HUES48 (cell line): Measurements from ENCODE around the gene PIK3CA.

Source experiments
- H3K27ac ChIP-seq: one replicate; pipeline ENCODE4 v1.7.0; 2013; ENCODE audit warnings: low read depth, low read length, inconsistent platforms
- H3K27me3 ChIP-seq: 2 replicates; pipeline ENCODE4 v1.6.1; 2013; ENCODE audit warnings: mild to moderate bottlenecking, low read length; ENCODE audit not compliant: control insufficient read depth, insufficient read depth
- H3K36me3 ChIP-seq: 2 replicates; pipeline ENCODE4 v1.6.1; 2013; ENCODE audit warnings: low read length; ENCODE audit not compliant: control insufficient read depth, insufficient read depth
- H3K4me1 ChIP-seq: 2 replicates; pipeline ENCODE4 v1.6.1; 2013; ENCODE audit warnings: mild to moderate bottlenecking, low read length; ENCODE audit not compliant: control insufficient read depth, insufficient read depth
- H3K4me3 ChIP-seq: 2 replicates; pipeline ENCODE4 v1.5.1; 2013; ENCODE audit warnings: mild to moderate bottlenecking, low read depth, low read length
- H3K9ac ChIP-seq: 2 replicates; pipeline ENCODE4 v1.6.1; 2013; ENCODE audit warnings: mild to moderate bottlenecking, low read depth, low read length, moderate library complexity
- H3K9me3 ChIP-seq: 2 replicates; pipeline ENCODE4 v1.6.1; 2013; ENCODE audit warnings: low read length; ENCODE audit not compliant: control insufficient read depth, insufficient read depth

The PIK3CA gene

DNA sequence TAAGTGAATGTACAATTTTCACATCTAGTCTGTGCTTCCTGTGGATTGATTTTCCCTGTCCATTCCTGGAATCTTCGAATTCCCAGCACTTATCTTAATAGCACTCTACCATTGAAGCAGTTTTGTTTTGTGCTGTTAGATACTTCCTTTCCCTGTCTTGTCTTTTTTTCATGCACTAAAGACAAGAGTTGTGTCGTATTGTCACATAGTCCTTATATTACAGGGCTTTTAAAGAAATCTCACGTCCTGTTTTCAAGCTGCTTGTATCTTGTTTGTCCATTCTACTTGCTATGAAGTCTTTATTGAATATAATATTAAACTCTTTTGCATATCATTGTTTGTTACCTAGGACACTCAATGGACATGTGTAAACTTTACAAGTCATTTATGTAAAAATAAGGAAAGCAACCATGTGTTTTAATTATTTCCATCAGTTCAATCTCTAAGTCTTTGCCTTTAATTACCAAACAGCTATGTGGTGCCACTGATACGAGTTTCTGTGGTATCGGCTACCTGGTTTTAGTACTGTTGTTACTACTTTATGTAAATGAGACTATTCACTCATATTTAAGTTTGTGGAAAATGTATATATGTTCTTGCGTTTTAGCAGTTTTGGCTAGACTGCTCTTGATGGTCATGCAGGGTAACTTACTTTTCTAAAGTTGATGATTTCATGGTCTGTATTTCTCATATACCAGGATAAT lies 10.3 kb downstream of the PIK3CA start:
- Histone ChIP-seq H3K4me3 (no peak overlapping the region), H3K9me3 (no peaks in the 10 kb centered on the region), H3K4me1 (no peaks in the 10 kb centered on the region; the same call in 1 of the 2 replicates), H3K9ac (no peak overlapping the region), H3K27me3 (no peaks in the 10 kb centered on the region), H3K27ac (no peak overlapping the region), H3K36me3 (no peaks in the 10 kb centered on the region)

DNA sequence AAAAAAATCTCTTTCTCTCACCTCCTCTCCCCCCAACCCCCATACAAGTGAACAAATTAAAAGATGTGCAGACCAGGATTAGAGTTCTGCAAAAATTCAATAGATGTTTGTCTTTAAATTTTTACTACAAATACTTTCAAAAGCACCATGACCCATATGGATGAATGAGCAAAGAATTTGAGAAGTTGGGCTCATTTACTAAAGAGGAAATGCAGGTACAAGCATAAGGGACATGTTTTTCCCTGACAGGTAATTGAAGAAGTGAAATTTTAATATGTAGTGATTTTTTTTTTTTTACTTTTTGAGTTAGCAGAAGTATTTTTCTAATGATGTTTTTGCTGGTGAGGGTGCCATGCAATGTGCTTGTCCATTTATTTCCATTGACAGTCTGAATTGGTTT lies 15.3 kb downstream of the PIK3CA start:
- H3K4me1 ChIP-seq: no peaks in the 10 kb centered on the region; the same call in 1 of the 2 replicates
- no peaks in the 10 kb centered on the region for H3K36me3 ChIP-seq
- H3K27ac ChIP-seq: no peak overlapping the region
- no peaks in the 10 kb centered on the region for H3K9me3 ChIP-seq
- H3K9ac ChIP-seq: no peak overlapping the region
- H3K27me3 ChIP-seq: no peaks in the 10 kb centered on the region
- no peak overlapping the region for H3K4me3 ChIP-seq

DNA sequence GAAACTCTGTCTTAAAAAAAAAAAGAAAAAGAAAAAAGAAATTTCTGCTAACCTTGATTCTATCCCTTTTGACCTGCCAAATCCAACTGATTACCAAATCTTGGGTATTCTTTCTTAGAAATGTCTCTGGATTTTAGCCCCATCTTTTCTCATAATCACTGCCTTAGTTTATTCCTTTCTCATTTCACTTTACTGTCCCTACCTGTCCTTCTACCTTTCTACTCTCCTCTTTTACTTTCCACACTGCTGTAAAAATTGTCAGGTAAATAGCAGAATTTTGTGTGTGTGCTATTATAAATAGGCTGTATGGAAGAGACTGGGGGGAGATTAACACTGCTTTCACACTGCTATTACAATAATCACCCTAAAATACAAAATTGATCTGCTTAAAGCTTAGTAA lies 16.7 kb downstream of the PIK3CA start:
- no peaks in the 10 kb centered on the region for H3K9me3 ChIP-seq
- H3K4me1 ChIP-seq: peaks cover under 1% of the 10 kb centered on the region; the same call in 1 of the 2 replicates
- H3K36me3 ChIP-seq: no peaks in the 10 kb centered on the region
- H3K9ac ChIP-seq: no peak overlapping the region
- H3K4me3 ChIP-seq: no peak overlapping the region
- H3K27ac ChIP-seq: no peak overlapping the region
- H3K27me3 ChIP-seq: no peaks in the 10 kb centered on the region

DNA sequence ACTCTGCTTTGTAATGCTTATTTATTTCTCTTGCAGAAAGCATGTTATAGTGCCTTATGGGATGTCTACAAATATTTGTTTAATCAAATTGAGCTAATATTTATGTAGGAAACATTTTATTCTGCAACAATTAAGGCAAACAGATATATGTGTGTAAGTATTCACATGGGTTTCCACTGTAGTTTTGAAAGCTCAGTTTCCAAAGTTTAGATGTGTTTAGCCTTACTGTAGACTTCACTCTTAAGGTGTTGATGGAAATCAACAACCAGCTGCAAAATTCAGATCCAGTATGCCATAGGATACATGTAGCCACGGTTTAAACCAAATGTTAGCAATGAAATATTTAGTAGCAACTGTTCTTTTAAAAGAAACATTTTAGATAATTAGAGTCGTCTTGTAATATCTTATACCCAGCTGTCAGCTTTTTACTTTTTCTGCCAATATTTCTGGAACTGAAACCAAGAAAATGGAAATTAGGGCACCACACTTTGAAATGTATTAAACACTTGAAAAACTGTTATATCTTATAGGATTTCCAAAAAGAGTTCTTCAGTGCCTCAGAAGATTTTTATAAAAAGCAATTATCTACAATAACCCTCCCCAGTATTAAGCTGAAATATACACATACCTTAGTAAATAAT lies 18.5 kb downstream of the PIK3CA start:
- Histone ChIP-seq H3K36me3 (no peaks in the 10 kb centered on the region), H3K4me1 (peaks cover 4% of the 10 kb centered on the region; the same call in 1 of the 2 replicates), H3K9ac (no peak overlapping the region), H3K9me3 (0 out of 2 replicates have a peak, but pooled peaks cover under 1% of the 10 kb centered on the region), H3K27me3 (no peaks in the 10 kb centered on the region), H3K4me3 (no peak overlapping the region), H3K27ac (no peak overlapping the region)

DNA sequence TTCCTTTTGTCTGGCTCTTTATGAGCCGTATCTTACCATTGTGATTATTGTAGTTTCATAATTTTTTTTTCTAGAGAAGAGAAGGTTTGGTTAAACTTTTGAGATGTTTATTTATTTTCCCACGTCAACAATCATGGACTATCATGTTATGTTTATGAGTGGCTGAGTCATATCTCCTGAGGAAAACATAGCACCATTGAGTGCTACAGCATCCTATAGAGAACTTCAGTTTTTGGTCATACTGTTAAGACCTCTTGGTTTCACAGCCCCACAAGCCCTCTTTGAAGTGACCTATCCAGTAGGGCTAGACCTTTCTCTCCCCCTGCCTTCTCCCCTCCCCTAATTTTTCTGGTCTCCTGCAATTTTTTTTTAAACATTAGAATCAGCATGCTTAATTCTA lies 20.8 kb downstream of the PIK3CA start:
- 0 out of 2 replicates have a peak, but pooled peaks cover 2% of the 10 kb centered on the region for H3K9me3 ChIP-seq
- H3K4me3 ChIP-seq: no peak overlapping the region
- H3K27ac ChIP-seq: no peak overlapping the region
- H3K9ac ChIP-seq: no peak overlapping the region
- peaks cover 4% of the 10 kb centered on the region; the same call in 1 of the 2 replicates for H3K4me1 ChIP-seq
- H3K36me3 ChIP-seq: no peaks in the 10 kb centered on the region
- H3K27me3 ChIP-seq: no peaks in the 10 kb centered on the region

DNA sequence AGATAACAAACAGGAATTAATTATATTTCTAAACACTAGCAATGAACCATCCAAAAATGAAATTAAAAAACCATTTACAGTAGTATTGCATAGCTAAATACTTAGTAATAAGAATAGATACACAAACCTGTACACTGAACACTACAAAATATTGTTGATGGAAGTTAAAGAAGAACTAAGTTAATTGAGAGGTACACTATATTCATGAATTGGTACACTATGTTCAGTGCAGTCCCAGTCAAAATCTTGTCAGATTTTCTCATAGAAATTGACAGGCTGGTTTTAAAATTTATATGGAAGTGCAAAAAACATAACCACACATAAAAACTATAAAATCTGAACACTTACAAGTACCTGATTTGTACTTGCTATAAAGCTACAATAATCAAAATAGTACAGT lies 24.4 kb downstream of the PIK3CA start:
- Histone ChIP-seq H3K36me3 (no peaks in the 10 kb centered on the region), H3K9me3 (0 out of 2 replicates have a peak, but pooled peaks cover 2% of the 10 kb centered on the region), H3K4me1 (peaks cover 27% of the 10 kb centered on the region), H3K27ac (no peak overlapping the region), H3K9ac (no peak overlapping the region), H3K27me3 (no peaks in the 10 kb centered on the region), H3K4me3 (no peak overlapping the region)

DNA sequence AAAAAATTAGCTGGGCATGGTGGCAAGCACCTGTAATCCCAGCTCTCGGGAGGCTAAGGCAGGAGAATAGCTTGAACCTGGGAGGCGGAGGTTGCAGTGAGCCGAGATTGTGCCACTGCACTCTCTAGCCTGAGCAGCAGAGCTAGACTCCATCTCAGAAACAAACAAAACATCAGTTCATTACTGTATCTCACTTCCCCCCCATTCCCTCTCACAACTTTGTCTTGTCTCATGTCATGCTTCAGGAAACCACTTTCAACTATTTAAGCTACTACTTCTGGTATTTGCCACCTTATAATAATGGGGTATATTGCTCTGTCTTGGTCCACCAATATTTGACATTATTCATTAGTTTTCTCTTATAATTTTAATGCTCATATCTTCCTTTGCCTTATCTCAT lies 26.2 kb downstream of the PIK3CA start:
- 0 out of 2 replicates have a peak, but pooled peaks cover 2% of the 10 kb centered on the region for H3K9me3 ChIP-seq
- peaks cover 38% of the 10 kb centered on the region for H3K4me1 ChIP-seq
- no peak overlapping the region for H3K27ac ChIP-seq
- no peaks in the 10 kb centered on the region for H3K36me3 ChIP-seq
- no peaks in the 10 kb centered on the region for H3K27me3 ChIP-seq
- H3K4me3 ChIP-seq: no peak overlapping the region
- no peak overlapping the region for H3K9ac ChIP-seq

DNA sequence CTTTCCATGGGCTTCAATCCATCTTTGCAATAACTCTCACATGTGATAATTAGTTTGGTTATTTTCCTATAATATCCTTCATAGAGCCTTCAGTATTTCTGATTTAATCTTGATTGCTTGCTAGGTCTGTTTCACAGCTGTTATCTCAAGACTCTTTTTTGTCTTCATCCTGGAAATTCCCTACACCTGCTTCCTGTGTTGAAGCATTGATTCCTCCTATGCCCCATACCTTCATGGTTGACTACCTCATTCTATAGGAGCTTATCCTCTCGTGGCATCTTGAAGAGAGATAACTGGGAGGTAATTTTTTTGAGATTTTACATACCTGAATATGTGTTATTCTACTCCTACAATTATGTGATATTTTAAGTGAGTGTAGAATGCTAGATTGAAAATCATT lies 26.7 kb downstream of the PIK3CA start:
- no peak overlapping the region for H3K9ac ChIP-seq
- no peak overlapping the region for H3K4me3 ChIP-seq
- no peaks in the 10 kb centered on the region for H3K27me3 ChIP-seq
- 0 out of 2 replicates have a peak, but pooled peaks cover 2% of the 10 kb centered on the region for H3K9me3 ChIP-seq
- H3K27ac ChIP-seq: no peak overlapping the region
- H3K36me3 ChIP-seq: no peaks in the 10 kb centered on the region
- H3K4me1 ChIP-seq: peaks cover 39% of the 10 kb centered on the region

DNA sequence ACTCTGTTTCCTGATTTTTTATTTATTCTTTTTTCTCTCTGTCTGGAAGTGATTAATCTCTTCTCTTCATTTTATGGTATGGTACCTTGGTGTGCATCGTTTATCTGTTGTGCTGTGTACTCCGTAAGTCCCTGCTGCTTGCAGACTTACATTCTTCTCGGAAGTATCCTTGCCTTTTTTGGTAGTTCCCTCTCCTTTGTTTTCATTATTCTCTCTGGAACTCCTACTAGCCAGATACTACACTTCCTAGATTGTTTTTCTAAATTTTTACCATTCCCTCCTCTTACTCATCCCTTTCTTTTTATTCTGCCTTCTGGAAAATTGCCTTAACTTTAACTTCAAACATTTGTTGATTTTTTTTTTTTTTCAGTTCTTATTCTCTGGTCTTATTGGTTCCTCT lies 27.2 kb downstream of the PIK3CA start:
- Histone ChIP-seq H3K36me3 (no peaks in the 10 kb centered on the region), H3K27me3 (no peaks in the 10 kb centered on the region), H3K27ac (no peak overlapping the region), H3K4me1 (peaks cover 41% of the 10 kb centered on the region), H3K4me3 (no peak overlapping the region), H3K9me3 (0 out of 2 replicates have a peak, but pooled peaks cover 2% of the 10 kb centered on the region), H3K9ac (no peak overlapping the region)

DNA sequence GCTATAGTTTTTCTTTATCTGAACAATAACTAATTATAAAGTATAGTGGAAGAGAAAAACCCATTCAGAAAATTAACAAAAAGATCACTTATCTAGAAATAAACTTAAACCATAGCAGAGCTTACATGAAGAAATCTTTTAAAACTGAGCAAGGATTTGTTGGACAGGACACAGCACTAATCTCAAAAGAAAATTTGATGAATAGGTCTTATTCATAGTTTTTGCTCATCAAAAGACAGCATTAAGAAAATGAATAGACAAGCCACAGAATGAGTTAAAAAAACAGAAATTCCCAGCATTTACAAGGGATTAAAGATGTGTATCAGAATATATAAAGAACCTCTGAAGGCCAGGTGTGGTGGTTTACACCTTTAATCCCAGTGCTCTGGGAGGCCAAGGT lies 29.5 kb downstream of the PIK3CA start:
- no peak overlapping the region for H3K4me3 ChIP-seq
- peaks cover 64% of the 10 kb centered on the region for H3K4me1 ChIP-seq
- H3K9me3 ChIP-seq: no peaks in the 10 kb centered on the region
- H3K27ac ChIP-seq: no peak overlapping the region
- H3K27me3 ChIP-seq: no peaks in the 10 kb centered on the region
- no peaks in the 10 kb centered on the region for H3K36me3 ChIP-seq
- no peak overlapping the region for H3K9ac ChIP-seq

DNA sequence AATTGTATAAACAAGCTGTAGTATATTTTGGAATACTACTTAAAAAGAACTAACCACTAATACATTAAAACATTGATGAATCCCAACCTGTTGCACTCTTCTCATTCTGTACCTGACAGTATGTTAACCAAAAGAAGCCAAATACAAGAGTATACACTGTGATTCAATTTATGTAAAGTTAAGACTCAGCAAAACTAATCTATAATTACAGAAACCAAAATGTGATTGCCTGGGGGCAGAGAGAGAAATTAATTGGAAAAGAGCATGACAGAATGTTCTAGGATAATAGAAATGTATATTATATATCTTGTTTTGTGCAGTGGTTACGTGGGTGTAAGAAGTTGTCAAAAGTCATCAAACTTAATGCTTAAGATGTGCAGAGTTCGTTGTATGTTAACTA lies 31.1 kb downstream of the PIK3CA start:
- H3K36me3 ChIP-seq: no peaks in the 10 kb centered on the region
- H3K9me3 ChIP-seq: no peaks in the 10 kb centered on the region
- H3K9ac ChIP-seq: no peak overlapping the region
- peaks cover 64% of the 10 kb centered on the region for H3K4me1 ChIP-seq
- no peak overlapping the region for H3K27ac ChIP-seq
- no peaks in the 10 kb centered on the region for H3K27me3 ChIP-seq
- H3K4me3 ChIP-seq: no peak overlapping the region
